PC-9 (cell line): ENCODE results near the gene GPR152.

ENCODE experiments used
- CTCF ChIP-seq: fragments of 200-600 bp; sonication (generic); conservative IDR thresholded peaks from 2 replicates; pipeline ENCODE4 v1.6.1; 2017; ENCODE audit warnings: mixed run types, antibody characterized with exemption, mild to moderate bottlenecking, moderate library complexity
- EZH2 ChIP-seq: fragments of 200-600 bp; sonication (generic); IDR thresholded peaks from 2 replicates; pipeline ENCODE4 v1.8.0; 2017; ENCODE audit warnings: antibody characterized with exemption, low read depth

DNA sequence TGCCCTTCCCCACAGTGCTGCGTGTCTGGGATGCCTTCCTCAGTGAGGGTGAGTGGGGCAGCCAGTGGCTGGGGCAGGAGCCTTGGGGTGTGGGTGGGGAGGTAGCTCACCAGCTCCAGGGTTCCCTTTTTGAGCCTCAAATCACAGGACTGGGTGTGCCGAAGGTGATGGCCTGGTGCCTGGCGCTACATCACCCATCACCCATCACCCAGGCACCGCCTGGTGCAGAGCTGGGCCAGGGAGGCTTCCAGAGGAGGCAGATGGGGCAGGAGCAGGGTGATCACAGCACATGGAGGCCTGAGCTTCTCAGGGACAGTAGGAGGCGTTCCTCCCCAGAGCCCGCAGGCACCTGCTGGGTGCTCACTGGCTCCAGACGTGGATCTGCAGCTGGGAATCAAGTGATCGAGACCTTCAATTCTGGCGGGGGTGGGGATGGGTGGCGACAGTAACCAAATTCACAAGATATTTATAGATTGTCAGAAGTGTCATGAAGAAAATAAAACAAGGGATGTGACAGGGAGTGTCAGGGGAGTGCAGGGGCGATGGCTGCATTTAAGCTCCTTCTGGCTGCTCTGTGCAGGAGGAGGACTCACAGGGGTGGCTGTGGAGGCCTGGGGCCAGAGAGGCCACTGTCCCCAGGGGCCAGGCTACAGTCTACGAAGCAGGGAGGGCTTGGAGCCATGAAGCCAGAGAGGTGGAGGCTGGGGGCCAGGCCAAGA is 45.4 kb downstream of the GPR152 start:
- no peak for TF ChIP-seq CTCF
- no peak for TF ChIP-seq EZH2
